Activated naive CD8-positive, alpha-beta T cell treated with anti-CD3 and anti-CD28 coated beads, Interleukin-2, amount 10 ng/mL, durations not matched to agents 7 days and 5 days (primary cell): ENCODE results near the gene PRMT7. TPM values are rescaled to one million over a fixed set of nuclear protein-coding genes. Genes with fewer than 3 reads are reported as not detected.

Experiments used
- ATAC-seq: fragments of 150-1000 bp; cut with Tn5 transposase; one replicate; pipeline ENCODE4 v1.10.0; 2021; ENCODE audit warnings: low read depth, moderate library complexity
- POLR2A ChIA-PET: fragments of 350-600 bp; sonication (Branson Sonifier 250); formaldehyde crosslinking; loops from one replicate; lab custom pipeline; 2021; ENCODE audit warnings: antibody characterized with exemption; lab: Charles Lee
- DNase-seq: peaks from one replicate; pipeline ENCODE4 v3.0.0; 2021
- H3K27ac Mint-ChIP-seq: one replicate; pipeline ENCODE4 v1.8.0; 2022; ENCODE audit warnings: mild to moderate bottlenecking, mixed read lengths
- H3K27me3 Mint-ChIP-seq: one replicate; pipeline ENCODE4 v1.8.0; 2022; ENCODE audit warnings: mild to moderate bottlenecking, moderate library complexity, mixed read lengths
- H3K36me3 Mint-ChIP-seq: one replicate; pipeline ENCODE4 v1.8.0; 2021; ENCODE audit warnings: mild to moderate bottlenecking, mixed read lengths
- H3K4me1 Mint-ChIP-seq: one replicate; pipeline ENCODE4 v1.8.0; 2021; ENCODE audit warnings: mixed read lengths
- H3K4me3 Mint-ChIP-seq: one replicate; pipeline ENCODE4 v1.8.0; 2022; ENCODE audit warnings: mild to moderate bottlenecking, moderate library complexity, mixed read lengths
- H3K9me3 Mint-ChIP-seq: one replicate; pipeline ENCODE4 v1.8.0; 2021; ENCODE audit warnings: mixed read lengths
- total RNA-seq, 2 experiments: library from RNA; stranded (reverse); gene quantifications; one replicate each; pipeline ENCODE4 v1.2.3, GENCODE V29; 2021

Gene PRMT7
- total RNA-seq, 2 experiments from 2014 or later: 85.7 to 87.3 TPM

GRCh38 chr16:68363658-68364521, 53.1 kb downstream of the PRMT7 start:
- peaks cover 11% of the 10 kb centered on the region for H3K36me3 Mint-ChIP-seq
- peak; percentile 30 for DNase-seq
- POLR2A ChIA-PET: interaction anchor here (3.8 kb wide), 1 partner anchor 7 kb away, joined by 15 read pairs; no protein-coding TSS in a partner anchor
- peaks cover 17% of the 10 kb centered on the region for H3K27me3 Mint-ChIP-seq
- H3K27ac Mint-ChIP-seq: no peak overlapping the region
- H3K4me3 Mint-ChIP-seq: no peak overlapping the region
- no peak for ATAC-seq
- peaks cover 15% of the 10 kb centered on the region for H3K4me1 Mint-ChIP-seq
- H3K9me3 Mint-ChIP-seq: no peaks in the 10 kb centered on the region

- H3K36me3 Mint-ChIP-seq: peaks cover 11% of the 10 kb centered on the region
- POLR2A ChIA-PET: interaction anchor here (3.8 kb wide), 1 partner anchor 8 kb away, joined by 15 read pairs; no protein-coding TSS in a partner anchor
- no peak for ATAC-seq
- H3K4me1 Mint-ChIP-seq: peaks cover 22% of the 10 kb centered on the region
- H3K4me3 Mint-ChIP-seq: no peak overlapping the region
- DNase-seq: peak; percentile 31
- peaks cover 17% of the 10 kb centered on the region for H3K27me3 Mint-ChIP-seq
- H3K27ac Mint-ChIP-seq: no peak overlapping the region
- no peaks in the 10 kb centered on the region for H3K9me3 Mint-ChIP-seq
Measured at GRCh38 chr16:68364561-68364998, 53.8 kb downstream of the PRMT7 start.

GRCh38 chr16:68365167-68365817, 54.5 kb downstream of the PRMT7 start:
- POLR2A ChIA-PET: interaction anchor here (3.8 kb wide), 1 partner anchor 8 kb away, joined by 15 read pairs; no protein-coding TSS in a partner anchor
- Mint-ChIP-seq H3K27ac (no peak overlapping the region), H3K9me3 (no peaks in the 10 kb centered on the region)

DNA sequence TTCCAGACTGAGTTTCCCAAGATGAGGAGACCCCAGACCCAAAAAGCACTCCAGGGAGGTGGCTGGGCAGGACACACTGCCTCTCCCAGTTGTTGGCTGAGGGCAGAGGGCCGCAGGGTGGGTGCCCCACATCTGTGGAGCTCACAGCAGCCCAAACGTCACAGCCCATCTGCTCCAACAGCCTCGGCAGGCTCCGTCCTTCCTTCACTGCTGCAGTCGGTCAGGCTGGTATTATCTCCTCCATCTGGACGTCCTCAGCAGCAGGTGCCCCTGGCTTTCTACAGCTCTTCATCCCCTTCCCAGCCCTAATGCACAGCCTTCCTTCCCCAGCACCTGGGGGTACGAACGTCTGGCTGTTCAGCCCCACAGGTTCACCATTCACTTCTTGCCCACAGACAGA, 55.2 kb downstream of the PRMT7 start:
- POLR2A ChIA-PET: interaction anchor here (3.8 kb wide), 1 partner anchor 9 kb away, joined by 15 read pairs; no protein-coding TSS in a partner anchor
- Mint-ChIP-seq H3K27ac (no peak overlapping the region), H3K9me3 (no peaks in the 10 kb centered on the region), H3K36me3 (peaks cover 5% of the 10 kb centered on the region), H3K27me3 (peaks cover 13% of the 10 kb centered on the region), H3K4me1 (peaks cover 32% of the 10 kb centered on the region), H3K4me3 (no peak overlapping the region)
- ATAC-seq (no peak), DNase-seq (peak; percentile 32)

More at GRCh38 chr16:68365167-68365817, 54.5 kb downstream of the PRMT7 start:
- Mint-ChIP-seq H3K36me3 (peaks cover 9% of the 10 kb centered on the region), H3K4me1 (peaks cover 27% of the 10 kb centered on the region), H3K27me3 (peaks cover 17% of the 10 kb centered on the region), H3K4me3 (no peak overlapping the region)
- ATAC-seq: no peak
- peak; percentile 31 for DNase-seq

GRCh38 chr16:68367030-68367429, 56.2 kb downstream of the PRMT7 start:
- H3K4me3 Mint-ChIP-seq: peak overlapping the region; percentile 35
- peaks cover 5% of the 10 kb centered on the region for H3K36me3 Mint-ChIP-seq
- DNase-seq: peak; percentile 54

DNA sequence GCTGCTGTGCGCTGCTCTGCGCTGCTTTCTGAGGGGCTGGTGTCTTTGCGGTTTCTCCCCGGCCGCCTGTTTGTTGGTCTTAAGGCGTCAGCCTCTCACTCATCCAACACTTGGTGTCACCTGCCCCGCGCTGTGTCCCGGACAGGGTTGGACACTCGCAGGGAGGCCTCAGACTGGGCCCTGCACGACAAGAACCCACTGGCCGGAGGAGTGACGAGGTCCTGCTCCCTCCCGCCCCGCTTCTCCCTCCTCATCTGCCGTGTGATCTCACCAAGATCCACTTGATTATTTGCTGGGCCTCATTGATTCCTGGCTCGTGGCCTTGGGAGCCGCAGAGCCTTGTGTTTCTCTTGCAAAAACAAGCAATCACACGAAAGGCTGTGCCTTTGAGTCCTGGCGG, 56.6 kb downstream of the PRMT7 start:
- H3K4me1 Mint-ChIP-seq: peaks cover 32% of the 10 kb centered on the region
- POLR2A ChIA-PET: interaction anchor here (3.8 kb wide), 1 partner anchor 11 kb away, joined by 15 read pairs; no protein-coding TSS in a partner anchor

More at GRCh38 chr16:68367030-68367429, 56.2 kb downstream of the PRMT7 start:
- Mint-ChIP-seq H3K27ac (no peak overlapping the region), H3K27me3 (peaks cover 19% of the 10 kb centered on the region), H3K4me1 (peaks cover 32% of the 10 kb centered on the region), H3K9me3 (no peaks in the 10 kb centered on the region)
- peak; percentile 32 for ATAC-seq
- POLR2A ChIA-PET: interaction anchor here (3.8 kb wide), 1 partner anchor 10 kb away, joined by 15 read pairs; no protein-coding TSS in a partner anchor

DNA sequence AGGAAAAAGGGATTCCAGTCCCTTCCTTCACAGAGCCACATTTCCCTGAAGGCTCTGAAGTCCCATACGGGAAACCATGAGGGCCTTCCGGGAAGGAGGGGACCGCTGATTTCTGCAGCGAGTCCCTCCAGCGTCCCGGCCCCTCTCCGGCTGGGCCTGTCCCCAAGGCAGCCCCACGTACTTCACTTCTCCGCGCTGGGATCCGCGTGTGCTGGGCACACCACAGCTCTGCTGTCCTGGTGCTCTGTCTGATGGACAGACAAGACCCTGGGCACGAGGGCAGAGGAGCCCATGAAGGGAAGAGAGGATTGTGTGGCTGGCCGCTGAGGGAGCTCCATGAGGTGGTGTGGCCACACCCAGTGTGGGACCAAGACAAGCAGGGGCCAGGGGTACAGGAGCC, 57.1 kb downstream of the PRMT7 start:
- H3K36me3 Mint-ChIP-seq: peaks cover 5% of the 10 kb centered on the region
- peak overlapping the region; percentile 10 for H3K27ac Mint-ChIP-seq
- POLR2A ChIA-PET: interaction anchor here (3.7 to 3.8 kb wide), 2 partner anchors 11 to 12 kb away, joined by 15 to 27 read pairs; no protein-coding TSS in a partner anchor
- DNase-seq (peak; percentile 34), ATAC-seq (no peak)
- peaks cover 22% of the 10 kb centered on the region for H3K27me3 Mint-ChIP-seq
- peak overlapping the region; percentile 75 for H3K4me3 Mint-ChIP-seq
- no peaks in the 10 kb centered on the region for H3K9me3 Mint-ChIP-seq
- H3K4me1 Mint-ChIP-seq: peaks cover 32% of the 10 kb centered on the region

More for the DNA sequence above, 56.6 kb downstream of the PRMT7 start:
- no peak overlapping the region for H3K4me3 Mint-ChIP-seq
- H3K9me3 Mint-ChIP-seq: no peaks in the 10 kb centered on the region
- H3K27ac Mint-ChIP-seq: peak overlapping the region; percentile 10
- H3K36me3 Mint-ChIP-seq: peaks cover 5% of the 10 kb centered on the region
- H3K27me3 Mint-ChIP-seq: peaks cover 21% of the 10 kb centered on the region
- ATAC-seq (no peak), DNase-seq (no peak)

- POLR2A ChIA-PET: interaction anchor here (0.7 to 3.7 kb wide), 3 partner anchors 12 to 345 kb away, joined by 3 to 27 read pairs (median 4); partner anchors contain the start of genes PRMT7 and SLC7A6OS
- H3K4me3 Mint-ChIP-seq: peak overlapping the region; percentile 75
- peaks cover 32% of the 10 kb centered on the region for H3K4me1 Mint-ChIP-seq
- DNase-seq (peak; percentile 56), ATAC-seq (no peak)
- no peaks in the 10 kb centered on the region for H3K9me3 Mint-ChIP-seq
- peaks cover 5% of the 10 kb centered on the region for H3K36me3 Mint-ChIP-seq
- peaks cover 24% of the 10 kb centered on the region for H3K27me3 Mint-ChIP-seq
- H3K27ac Mint-ChIP-seq: peak overlapping the region; percentile 62
Measured at GRCh38 chr16:68368301-68368888, 57.6 kb downstream of the PRMT7 start.

- POLR2A ChIA-PET: interaction anchor here (0.7 to 3.7 kb wide), 5 partner anchors 13 to 346 kb away, joined by 3 to 27 read pairs (median 4); partner anchors contain the start of genes PRMT7 and SLC7A6OS
- H3K27me3 Mint-ChIP-seq: peaks cover 27% of the 10 kb centered on the region
- DNase-seq: no peak
- H3K9me3 Mint-ChIP-seq: no peaks in the 10 kb centered on the region
- peak overlapping the region; percentile 78 for H3K27ac Mint-ChIP-seq
- H3K36me3 Mint-ChIP-seq: peaks cover 5% of the 10 kb centered on the region
- ATAC-seq: peak; percentile 6
- peaks cover 34% of the 10 kb centered on the region for H3K4me1 Mint-ChIP-seq
- H3K4me3 Mint-ChIP-seq: peak overlapping the region; percentile 75
Measured at GRCh38 chr16:68369168-68369567, 58.3 kb downstream of the PRMT7 start.

DNA sequence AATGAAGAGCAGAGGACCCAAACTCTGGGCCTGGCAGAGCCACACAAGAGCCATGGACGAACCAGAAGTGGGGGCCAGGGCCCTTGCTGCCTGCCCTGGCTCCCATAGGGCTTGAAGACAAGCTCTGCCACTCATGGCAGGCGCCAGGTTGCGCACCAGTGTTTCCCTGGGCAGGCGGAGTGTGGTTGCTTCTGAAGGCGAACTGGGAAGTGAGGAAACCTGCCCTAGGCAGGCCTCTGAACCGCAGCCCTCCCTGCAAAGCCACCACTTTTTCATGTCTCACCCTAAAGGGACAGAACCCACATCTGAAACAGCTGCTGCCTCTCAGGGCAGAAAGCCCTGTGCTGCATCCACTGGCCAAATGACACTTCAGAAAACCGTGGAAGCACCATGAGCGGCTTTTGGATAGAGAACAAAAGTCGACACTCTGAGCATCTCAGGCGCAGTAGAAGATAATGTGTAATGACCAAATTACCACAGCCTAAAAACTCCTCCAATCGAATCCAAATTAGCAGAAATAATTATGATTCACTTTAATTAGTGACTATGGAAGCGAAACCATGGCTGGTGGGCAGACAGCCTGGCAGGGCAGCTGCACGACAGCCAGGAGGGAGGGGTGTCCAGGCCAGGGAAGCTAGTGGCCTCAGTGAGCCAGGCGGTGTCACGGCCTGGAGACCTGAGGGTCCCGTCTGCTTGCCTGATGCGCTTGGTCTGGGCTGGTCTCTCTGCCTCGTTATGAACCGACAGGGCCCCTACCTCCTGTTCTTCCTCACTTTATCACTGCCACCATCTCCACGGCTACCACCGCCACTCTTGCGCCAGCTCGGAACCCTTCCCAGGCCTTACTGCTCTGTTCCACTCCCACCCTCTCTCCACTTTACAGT, 59.1 kb downstream of the PRMT7 start:
- POLR2A ChIA-PET: interaction anchor here (0.8 to 3.7 kb wide), 6 partner anchors 8 to 100 kb away, joined by 3 to 27 read pairs (median 5); partner anchors contain the start of genes PRMT7 and SLC7A6OS
- H3K4me3 Mint-ChIP-seq: peak overlapping the region; percentile 75

DNA sequence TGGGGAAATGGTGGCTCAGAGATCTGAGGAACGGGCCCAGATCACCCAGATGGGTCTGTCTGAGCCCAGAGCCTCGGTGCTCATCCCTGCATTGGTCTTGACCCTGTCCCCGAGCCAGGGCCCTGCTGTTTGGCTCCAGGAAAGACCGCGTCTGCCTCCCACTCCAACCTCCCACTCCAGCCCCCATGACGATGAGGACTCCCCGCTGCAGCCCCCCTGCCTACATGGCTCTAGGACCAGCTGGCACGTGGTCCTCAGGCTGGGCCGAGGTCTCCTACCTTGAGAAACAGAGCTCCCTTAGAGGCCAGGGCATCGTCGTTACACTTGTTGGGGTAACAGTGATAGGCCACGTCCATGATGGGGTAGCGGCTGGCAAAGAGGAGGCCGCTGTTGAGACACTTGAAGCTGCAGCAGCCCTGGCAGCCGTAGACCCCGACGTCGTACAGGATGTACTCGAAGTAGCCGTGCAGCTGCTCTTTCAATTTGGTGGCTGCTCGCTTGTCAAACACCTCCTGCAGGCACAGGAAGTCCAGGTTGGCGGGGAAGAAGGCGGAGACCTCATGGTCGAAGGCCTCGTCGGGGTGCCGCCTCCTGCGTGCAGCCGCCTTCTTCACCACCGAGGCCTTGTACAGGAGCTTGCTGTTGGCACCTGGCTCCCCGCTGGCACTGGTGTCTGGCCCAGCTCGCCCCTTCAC, 59.9 kb downstream of the PRMT7 start:
- ATAC-seq: peak; percentile 70
- DNase-seq: peak; percentile 65
- Mint-ChIP-seq H3K4me3 (peak overlapping the region; percentile 75), H3K27me3 (peaks cover 30% of the 10 kb centered on the region), H3K4me1 (peaks cover 34% of the 10 kb centered on the region), H3K27ac (peak overlapping the region; percentile 78), H3K36me3 (peaks cover 5% of the 10 kb centered on the region), H3K9me3 (no peaks in the 10 kb centered on the region)
- POLR2A ChIA-PET: interaction anchor here (0.7 to 3.7 kb wide), 6 partner anchors 8 to 70 kb away, joined by 3 to 27 read pairs (median 5); partner anchors contain the start of genes PRMT7 and SLC7A6OS

More for the DNA sequence above, 59.1 kb downstream of the PRMT7 start:
- DNase-seq (peak; percentile 70), ATAC-seq (peak; percentile 28)
- H3K27me3 Mint-ChIP-seq: peaks cover 24% of the 10 kb centered on the region
- peaks cover 5% of the 10 kb centered on the region for H3K36me3 Mint-ChIP-seq
- peak overlapping the region; percentile 78 for H3K27ac Mint-ChIP-seq
- peaks cover 34% of the 10 kb centered on the region for H3K4me1 Mint-ChIP-seq
- H3K9me3 Mint-ChIP-seq: no peaks in the 10 kb centered on the region
